Stimulated activated CD8-positive, alpha-beta memory T cell treated with anti-CD3 and anti-CD28 coated beads, Interleukin-7, amount 100 ng/mL, for 4 hours (primary cell): ENCODE results near the gene PPFIBP1.
"Not testable (repeated sequence)": the region's sequence is repeated elsewhere in the genome, so short reads cannot be mapped to it uniquely, and the experiment has no call there.

Source experiments
- DNase-seq, 2 donors: peaks; one replicate each; pipeline ENCODE4 v3.0.0-alpha.2; 2020; ENCODE audit warnings: low read depth in 2 of 2

Gene PPFIBP1

DNA sequence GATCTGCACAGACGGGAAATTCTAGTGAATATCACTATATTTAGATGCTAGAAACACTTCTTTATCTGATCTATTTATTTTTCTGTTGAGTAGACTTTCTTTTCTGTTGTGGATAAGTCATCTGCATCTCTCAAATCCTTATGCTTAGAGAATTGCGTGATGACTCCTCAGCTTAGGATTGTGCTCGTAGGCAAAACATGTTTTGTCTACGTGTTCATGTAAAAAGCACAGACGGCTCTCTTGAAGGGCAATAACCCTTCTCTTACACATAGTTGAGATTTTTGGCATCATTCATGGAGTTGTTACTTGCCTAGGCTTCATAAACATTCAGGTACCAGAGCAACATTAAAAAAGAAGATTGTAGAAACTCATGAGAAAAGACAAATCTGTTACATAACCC, 18.6 kb downstream of the PPFIBP1 start:
- DNase-seq: no peak

DNA sequence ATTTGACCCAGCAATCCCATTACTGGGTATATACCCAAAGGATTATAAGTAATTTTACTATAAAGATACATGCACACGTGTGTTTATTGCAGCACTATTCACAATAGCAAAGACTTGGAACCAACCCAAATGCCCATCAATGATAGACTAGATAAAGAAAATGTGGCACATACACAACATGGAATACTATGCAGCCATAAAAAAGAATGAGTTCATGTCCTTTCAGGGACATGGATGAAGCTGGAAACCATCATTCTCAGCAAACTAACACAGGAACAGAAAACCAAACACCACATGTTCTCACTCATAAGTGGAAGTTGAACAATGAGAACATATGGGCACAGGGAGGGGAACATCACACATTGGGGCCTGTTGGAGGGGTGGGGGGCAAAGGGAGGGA, 20.9 kb downstream of the PPFIBP1 start:
- not testable (repeated sequence) for DNase-seq

DNA sequence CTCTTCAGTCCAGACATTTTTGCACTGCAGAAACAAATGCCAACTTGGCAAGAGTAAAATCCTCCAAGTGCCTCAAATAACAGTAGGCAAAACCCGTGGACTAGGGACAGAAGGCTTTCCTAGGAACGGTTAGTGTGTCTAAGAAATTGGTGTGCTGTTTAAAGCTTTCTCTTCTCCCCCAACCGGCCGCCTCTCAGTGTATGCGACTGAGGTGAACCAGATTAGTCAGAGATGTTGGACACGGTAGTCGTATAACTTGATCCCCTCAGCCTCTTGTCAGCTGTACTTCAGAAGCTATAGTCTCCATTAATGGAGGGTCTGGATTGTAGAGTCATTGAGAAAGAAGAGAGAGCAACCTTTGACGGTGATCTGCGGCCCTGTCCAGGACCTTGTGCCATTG, 21.7 kb downstream of the PPFIBP1 start:
- DNase-seq: no peak

DNA sequence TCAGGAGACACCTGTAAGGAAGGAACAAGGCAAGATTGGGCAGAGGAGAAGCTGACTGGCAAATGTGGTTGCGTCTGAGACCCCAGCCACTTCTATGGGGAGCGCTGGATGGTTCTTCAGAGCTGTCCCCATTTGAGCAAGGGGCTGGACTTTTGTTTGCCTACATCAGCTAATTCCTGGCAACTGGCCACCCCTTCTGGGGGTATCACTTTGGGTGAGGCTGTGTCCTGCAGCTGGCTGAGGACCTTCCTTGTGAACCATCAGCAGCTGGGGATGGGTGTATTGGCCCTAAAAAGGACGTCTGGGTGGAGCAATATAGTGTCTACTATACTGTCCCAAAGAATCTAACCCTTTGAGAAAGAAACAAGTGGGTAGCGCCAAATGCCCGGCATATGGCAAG, 23.6 kb downstream of the PPFIBP1 start:
- no peak for DNase-seq

DNA sequence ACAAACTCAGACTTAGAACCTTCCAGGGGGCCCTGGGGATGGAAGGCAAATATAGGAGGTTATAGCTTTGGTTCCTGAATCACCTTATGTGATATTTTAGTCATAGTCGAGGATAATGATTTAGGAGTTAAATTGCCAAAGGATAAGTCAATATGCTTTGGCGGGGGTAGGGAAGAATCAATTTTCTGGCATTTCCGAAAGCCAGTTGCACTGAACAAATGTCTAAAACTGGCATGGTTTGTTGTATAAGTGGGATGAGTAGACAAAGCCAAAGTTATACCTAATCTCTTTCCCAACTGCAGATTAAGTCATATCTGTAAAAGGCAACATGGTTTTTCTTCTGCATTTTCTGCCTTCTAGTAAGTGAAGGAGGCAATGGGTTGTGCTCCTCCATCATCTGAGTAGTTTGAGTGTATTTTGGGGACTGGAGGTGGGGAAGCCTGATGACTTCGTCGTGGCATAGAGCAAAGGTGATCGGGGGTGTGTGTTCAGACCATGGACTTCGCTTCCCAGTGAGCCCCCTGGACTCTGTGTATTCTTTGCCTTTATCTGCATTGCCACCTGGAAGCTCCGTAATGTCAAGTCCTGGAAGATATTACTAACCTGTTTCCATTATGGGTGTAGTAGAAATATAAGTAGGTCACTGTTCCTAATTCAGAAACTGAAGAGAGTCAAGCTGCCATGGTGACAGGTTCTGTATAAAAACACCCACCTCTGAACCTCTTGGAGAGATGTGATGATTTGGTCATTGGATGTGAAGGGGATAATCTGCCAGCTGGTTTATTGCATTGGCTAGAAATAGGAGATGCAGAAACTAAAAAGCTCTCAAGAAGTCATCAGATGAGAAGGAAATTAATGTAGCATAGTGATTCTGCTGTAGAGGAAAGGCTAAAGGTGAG, 24.5 kb downstream of the PPFIBP1 start:
- DNase-seq: no peak

DNA sequence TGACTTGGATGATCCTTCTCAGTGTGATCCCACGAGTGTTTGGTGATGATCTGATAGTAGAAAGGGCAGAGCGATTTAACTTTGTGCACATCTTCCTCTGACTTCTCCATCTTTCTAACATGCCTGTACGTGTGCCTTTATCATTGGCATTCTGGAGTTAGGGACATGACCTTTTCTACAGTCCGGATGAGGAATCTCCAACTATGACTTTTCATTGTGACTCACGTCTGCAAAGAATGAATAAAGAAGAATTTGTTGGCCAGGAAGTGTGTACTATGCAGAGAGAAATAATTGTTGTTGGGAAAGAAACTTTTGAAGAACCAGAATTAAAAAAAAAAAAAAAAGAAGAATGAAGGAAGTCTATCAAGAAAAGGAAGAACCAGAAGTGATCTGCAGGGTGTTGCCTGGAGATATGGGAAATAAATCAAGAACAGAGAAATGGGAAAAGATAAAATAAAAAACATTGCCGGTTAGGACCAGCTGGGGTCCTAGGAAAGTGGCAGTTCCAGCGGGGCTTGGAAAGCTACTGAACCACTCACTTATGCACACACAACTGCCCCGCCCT, 25.3 kb downstream of the PPFIBP1 start:
- DNase-seq: no peak

DNA sequence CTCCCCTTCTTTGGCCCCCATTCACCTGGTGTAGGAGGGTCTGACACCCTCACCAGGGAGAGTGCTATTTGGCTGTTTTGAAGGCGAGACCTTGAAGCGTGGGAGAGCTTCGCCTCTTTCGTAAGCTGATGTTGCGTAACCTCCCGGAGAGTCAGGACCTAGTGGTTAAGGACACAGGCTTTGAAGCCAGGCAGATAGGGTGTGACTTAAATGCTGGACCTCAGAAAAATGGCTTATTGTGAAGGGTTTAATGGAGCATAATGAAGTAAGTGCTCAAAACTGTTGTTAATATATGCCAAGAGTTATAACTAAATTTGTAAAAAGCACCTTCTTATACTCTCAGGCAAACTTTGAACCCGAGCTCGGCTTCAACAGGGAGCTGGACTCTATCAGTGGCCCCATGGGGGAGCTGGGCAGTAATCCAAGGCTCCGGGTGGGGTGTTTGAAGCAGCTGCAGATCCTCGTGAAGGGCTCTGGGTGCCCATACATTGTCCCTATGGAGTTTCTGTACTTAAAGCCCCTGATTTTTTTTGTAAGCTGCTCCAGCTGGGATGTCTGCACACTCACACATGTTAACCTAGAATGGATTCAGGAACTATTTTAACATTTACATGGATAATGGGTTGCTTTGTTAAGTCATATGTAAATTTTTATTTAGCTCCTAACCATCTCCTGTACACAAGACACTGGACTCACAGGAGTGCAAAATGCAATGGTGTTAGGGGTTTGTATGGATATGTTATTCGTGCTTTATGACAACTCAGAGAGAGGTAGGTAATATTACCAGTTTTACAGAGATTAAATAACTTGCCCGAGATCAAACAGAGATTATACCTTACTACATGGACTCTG, 26.0 kb downstream of the PPFIBP1 start:
- no peak for DNase-seq

DNA sequence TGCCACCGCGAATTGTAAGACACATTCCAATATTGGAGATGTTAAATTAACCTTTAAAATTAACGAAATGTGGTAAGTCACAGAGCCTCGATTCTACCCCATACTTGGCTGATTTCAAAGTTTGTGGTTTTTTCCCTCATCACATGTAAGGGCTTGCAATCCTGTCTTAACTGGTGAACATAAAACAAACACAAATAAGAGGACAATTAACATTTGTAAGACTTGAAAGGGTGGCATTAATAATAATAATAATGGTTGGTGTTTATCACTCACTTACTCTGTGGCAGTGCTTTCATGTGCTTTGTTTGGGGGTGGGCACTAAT, 26.6 kb downstream of the PPFIBP1 start:
- no peak for DNase-seq

DNA sequence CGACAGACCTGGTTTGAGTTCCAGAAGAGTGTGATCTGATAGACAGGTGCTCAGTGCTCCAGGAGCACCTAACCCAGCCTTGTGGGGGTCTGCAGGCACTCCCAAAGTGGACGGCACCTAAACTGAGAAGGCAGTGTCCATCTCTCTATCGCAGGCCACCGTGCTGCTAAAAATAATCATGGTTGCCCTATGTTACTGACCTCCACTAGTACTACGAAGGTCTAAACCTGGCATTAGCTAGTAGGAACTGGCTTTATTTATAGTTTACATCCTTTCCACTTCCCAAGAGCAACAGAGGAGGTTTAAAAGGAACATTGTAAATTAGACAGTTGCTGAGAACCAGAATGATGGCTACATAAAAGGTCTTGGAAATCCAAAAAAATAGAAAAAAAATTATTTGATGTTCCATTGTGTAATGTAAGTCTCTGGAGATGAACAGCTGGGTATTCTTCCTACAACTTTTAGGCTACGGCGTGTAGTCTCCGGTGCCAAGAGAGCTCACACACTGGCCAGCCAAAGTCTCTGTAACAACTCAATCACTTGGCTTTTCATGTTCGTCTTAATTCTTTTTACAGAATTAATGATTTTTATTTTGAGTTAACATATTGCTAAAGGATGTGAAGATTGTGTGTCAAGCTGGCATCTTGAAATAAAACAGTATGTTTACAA, 27.3 kb downstream of the PPFIBP1 start:
- DNase-seq: no peak

DNA sequence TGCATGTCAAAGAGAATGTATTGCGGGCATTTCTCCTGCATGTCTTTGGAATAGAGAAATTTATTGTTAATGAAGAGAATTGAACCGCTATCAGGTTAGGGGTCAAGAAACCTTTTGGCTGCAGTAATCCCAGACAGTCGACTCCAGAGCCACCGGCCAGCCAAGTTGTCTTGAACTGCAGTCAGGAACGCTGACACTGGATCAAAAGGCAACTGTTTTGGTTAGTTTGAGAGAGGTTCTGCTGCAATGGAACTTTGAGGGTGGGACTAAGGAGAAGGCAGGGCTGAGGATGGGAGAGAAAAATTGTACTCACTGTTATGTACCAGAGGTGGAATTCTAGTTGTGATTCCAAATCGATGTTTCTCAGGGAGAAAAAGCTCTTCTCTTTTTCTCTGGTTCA, 28.2 kb downstream of the PPFIBP1 start:
- no peak for DNase-seq

DNA sequence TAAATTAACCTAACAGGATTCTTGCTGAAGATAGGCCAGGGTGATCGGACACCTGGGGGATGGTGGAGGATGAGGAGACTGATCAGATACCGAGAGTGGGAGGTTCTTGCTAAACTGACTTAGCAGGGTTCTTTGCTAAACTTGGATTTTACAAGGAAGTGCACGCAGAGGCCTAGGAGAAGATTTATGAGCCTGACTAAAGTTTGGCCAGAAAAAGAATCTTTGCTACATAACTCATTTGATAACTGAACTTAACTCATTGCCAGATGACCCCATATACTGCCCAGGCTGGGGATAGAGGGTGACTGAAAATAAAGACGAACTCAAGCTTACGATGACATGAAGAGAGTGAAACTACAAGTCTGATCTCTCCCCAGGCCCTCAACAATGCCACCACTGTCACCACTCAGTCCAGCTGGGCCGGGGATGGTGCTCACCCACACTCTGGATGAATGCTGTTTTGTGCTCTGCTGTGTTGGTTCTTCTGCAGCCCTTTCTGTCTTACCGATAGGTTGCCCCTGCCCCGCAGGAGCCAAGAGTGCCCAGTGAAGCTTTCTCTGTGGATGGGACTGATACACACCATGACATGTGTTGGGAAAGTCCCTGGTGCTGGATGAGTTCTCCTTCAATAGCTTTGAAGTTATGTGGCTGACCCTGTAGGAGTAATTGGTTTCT, 29.0 kb downstream of the PPFIBP1 start:
- DNase-seq: no peak

DNA sequence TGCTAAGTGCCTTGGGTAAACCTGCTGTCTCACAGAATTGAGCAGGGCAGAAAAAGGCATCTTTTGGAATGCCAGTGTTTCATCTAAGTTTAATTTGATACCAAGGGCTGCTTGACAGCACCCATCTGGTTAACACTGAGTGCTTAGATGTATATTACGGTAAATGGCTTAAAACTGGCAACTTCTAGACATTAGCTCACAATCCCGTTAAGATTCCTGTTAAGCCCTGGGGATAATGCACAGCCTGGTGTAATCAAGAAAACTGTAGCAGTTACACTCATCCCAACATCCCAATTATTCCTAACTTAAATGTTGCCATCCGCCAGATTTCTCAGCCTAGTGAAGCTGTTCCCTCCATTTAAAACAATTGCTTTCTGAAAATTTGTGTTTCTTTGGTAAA, 29.9 kb downstream of the PPFIBP1 start:
- no peak for DNase-seq

DNA sequence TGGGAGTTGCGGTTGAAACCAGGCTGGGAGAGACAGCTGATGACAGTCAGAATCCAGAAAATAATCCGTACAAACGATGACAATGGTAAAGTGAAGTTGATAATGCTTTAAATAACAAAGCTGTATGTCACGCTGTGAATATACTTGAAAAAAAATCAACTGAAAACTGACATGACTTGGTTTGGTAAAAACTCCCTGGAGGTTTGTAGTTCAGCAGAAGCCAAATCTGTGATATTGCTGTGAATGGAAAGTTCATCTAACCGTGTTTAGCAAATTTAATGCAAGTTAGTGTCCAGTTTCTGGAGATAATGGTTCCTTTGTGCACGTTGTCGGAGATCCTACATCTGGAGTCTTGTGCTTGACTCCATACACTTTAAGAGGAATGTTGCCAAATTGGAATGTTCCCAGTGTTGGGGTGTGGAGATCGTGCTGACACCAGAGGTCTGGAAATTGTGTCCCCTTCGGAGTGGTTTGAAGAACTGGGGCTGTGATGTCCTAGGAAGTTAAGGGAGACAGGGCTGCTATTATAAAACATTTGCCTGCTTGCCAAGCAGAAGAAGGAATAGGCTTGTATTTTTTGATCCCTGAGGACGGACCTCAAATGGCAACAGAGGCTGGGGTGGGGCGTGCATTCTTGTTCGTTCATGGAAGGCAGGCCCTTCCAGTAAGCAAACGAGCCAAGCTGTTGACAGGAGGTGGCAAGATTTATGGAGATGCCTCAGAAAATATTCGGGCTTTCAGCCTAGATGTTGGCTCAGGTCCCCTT, 30.6 kb downstream of the PPFIBP1 start:
- DNase-seq: no peak

DNA sequence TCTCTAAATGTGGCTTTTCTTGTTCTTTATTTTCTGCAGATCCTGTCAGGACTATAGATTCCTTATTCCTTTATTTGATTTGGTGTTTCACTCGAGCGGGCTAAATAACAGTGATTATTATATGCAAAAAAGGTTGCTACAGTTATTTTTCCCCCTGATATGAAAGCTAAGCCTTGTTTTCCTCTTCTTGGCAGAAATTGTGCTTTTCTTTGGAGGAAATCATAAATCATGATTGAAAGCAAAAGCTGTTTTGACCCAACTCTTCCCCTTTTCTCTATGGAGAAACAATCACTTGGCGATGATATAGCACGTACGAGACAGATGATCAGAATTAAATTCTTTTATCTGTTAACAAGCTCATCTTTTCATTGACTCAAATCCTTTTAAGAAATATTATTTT, 31.4 kb downstream of the PPFIBP1 start:
- DNase-seq: no peak

DNA sequence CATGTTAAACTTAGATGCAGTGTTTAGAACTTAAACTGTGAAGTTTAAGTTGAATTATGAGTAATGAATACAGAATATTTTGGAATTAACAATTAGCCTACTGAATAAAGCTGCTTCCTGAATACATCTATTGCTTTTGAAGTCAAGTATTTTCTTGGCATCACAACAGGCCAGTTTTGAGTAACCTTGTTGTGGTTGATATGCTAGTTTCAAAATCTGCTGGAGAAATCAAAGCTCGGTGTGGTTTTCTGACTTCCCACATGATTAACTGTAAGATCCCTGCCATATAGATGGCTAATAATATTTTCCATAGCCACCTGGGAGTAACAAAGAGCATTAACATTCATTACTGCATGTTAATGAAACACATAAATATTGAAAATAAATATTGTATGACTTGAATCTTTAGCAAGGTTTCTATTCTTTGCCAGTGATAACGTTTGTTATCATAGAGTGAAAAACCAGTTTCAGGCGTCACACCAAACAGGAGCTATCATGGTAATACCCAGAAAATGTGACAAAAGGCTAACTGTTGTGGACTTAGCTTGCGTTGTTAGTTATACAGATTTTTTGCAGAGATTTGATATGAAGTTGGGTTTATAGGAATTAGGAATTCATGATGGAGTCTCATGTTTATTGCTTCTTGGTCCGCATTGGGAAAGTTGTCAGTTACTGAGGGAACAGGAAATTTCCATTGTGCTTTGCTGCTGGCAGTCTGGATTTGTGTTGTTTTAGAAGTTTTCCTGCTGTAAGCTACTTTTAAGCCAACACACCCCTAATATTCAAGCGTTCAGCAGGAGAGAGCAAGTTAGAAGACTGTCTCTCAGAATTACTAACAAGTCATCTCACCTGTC, 32.1 kb downstream of the PPFIBP1 start:
- DNase-seq: no peak

DNA sequence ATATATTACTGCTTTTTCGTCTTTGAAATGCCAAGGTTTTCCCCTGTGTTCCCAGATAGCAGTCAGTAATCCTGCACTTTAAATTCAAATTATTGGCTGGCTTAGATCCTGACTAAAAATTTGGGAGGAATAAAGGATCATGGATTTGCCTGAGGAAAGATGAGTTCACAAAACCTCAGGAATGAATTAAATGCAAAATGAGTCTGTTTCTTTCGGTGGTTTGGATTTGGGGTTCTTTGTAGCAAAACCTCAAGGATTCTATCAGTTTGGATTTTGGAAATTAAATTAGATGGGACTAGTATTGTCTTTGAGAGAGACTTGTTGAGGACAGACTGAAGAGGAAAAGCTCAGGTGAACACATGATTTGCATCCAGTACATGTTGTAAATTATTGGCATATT, 36.1 kb downstream of the PPFIBP1 start:
- DNase-seq: no peak

DNA sequence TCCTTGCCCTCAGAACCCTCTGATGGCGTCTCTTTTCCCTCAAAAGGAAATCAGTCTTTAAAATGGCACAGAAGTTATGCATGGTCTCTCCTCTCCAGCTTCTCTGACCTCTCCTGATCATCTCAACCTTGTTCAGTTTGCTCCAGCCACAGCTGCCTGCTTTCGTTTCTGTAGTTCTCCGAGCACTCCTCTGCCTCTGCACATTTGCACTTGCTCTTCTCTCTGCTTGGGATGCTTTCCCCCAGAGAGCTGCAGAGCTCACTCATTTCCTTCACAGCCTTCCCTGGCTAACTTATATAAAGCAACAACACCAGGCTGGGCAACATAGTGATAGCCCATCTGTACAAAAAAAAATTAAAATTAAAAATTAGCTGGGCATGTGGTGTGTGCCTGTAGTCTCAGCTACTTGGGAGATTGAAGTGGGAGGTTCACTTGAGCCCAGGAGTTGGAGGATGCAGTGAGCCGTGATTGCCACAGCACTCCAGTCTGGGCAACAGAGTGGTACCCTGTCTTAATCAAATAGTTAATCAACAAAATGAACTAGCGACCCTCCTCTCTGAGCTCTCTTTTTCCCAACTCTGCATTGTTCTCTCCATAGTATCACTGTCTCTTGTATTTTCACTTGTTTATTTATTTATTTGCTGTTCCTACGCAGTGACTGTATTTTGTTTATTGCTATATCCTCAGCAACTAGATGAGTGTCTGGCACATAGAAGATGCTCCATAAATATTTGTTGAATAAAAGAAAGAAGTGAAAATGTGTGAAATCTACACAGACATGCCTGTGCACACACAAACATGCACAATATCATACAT, 37.7 kb downstream of the PPFIBP1 start:
- no peak for DNase-seq

DNA sequence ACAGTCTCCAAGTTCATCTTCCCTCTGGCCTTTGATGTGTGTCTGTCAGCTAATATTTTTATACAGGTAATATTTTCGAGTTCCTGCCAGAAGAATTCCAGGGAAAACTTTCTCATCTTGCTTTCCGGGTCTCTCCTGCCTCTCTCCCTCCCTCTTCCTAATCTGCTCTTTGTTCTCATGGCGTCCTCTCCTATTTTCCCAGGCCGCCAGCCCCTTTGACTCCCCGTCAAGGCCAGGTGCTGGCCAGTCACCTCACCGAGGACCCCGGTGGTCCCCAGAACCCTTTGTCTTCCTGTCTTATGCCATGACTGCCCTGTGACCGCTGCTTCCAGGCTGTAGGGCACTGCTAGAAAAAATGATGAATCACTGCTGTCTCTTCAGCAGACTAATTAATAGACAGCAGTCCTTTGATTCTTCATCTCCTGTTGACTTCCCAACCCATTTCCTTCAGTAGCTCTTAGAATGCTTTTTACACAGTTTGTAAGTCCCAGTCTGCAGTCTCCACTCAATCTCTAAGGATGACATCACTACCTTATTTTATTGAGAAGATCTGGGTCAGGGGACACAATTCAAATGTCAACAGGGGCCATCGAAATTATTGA, 40.7 kb downstream of the PPFIBP1 start:
- DNase-seq: no peak

DNA sequence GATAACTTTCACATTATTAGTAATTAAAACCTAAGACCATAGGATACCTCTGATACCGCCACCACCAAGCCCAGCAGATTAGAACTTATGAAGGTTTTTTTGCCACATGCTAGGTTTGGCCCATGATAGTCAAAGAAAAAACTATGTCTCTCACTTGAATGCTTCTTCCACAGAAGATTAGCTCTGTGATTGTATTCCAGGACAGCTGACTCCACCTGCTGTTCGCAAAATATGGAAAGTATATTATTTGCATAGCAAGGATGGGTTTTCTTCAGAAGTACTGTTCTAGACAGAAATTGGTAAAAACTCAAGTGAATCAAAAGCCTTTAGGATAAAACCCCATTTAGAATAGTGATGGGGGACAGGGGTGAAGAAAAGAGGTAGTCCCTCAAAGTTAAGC, 42.2 kb downstream of the PPFIBP1 start:
- DNase-seq: no peak
